GM21381 (cell line): Measurements from ENCODE around the gene KMT5B.

Experiments used
- ATAC-seq: cut with Tn5 transposase; IDR thresholded peaks from one replicate; pipeline ENCODE4 v1.9.1; 2021; ENCODE audit warnings: mild to moderate bottlenecking, moderate library complexity; ENCODE audit not compliant: unreplicated experiment

The KMT5B gene

GRCh38 chr11:68186061-68186460 is 27.0 kb downstream of the KMT5B start:
- ATAC-seq = no peak

- ATAC-seq = no peak
Measured at GRCh38 chr11:68181719-68182451, 31.2 kb downstream of the KMT5B start.

GRCh38 chr11:68179847-68180246 is 33.2 kb downstream of the KMT5B start:
- ATAC-seq = no peak

GRCh38 chr11:68177877-68178276 is 35.2 kb downstream of the KMT5B start:
- ATAC-seq = no peak

GRCh38 chr11:68173926-68174325 is 39.2 kb downstream of the KMT5B start:
- no peak for ATAC-seq

- no peak for ATAC-seq
Measured at GRCh38 chr11:68169442-68169841, 43.7 kb downstream of the KMT5B start.

GRCh38 chr11:68168694-68169093 is 44.4 kb downstream of the KMT5B start:
- no peak for ATAC-seq

- no peak for ATAC-seq
Measured at GRCh38 chr11:68167474-68167873, 45.6 kb downstream of the KMT5B start.

- no peak for ATAC-seq
Measured at GRCh38 chr11:68166969-68167368, 46.1 kb downstream of the KMT5B start.

GRCh38 chr11:68165601-68166000 is 47.5 kb downstream of the KMT5B start:
- ATAC-seq = no peak

- no peak for ATAC-seq
Measured at GRCh38 chr11:68164437-68164836, 48.7 kb downstream of the KMT5B start.

GRCh38 chr11:68163691-68164090 is 49.4 kb downstream of the KMT5B start:
- no peak for ATAC-seq

GRCh38 chr11:68160100-68160695 is 52.9 kb downstream of the KMT5B start:
- ATAC-seq = no peak

- ATAC-seq = no peak
Measured at GRCh38 chr11:68159665-68160064, 53.4 kb downstream of the KMT5B start.

GRCh38 chr11:68159161-68159560 is 53.9 kb downstream of the KMT5B start:
- no peak for ATAC-seq

- ATAC-seq = no peak
Measured at GRCh38 chr11:68158580-68158979, 54.5 kb downstream of the KMT5B start.

- no peak for ATAC-seq
Measured at GRCh38 chr11:68153742-68154141, 59.4 kb downstream of the KMT5B start.

GRCh38 chr11:68150037-68150436 is 63.1 kb downstream of the KMT5B start:
- ATAC-seq = no peak

GRCh38 chr11:68149417-68149816 is 63.7 kb downstream of the KMT5B start:
- ATAC-seq = no peak

- no peak for ATAC-seq
Measured at GRCh38 chr11:68148879-68149278, 64.2 kb downstream of the KMT5B start.

- no peak for ATAC-seq
Measured at GRCh38 chr11:68148071-68148805, 64.9 kb downstream of the KMT5B start.
